OCI-LY7 (cell line): ENCODE results near the gene ANKLE1.

ENCODE experiments used
- CTCF ChIP-seq: fragments of 200-600 bp; sonication (generic); conservative IDR thresholded peaks from 2 replicates; pipeline ENCODE4 v1.5.1; 2014; ENCODE audit warnings: mild to moderate bottlenecking, antibody characterized with exemption, low read length, moderate library complexity, mixed read lengths
- EZH2phosphoT487 ChIP-seq: fragments of 200-600 bp; sonication (generic); IDR thresholded peaks from 2 replicates; pipeline ENCODE4 v1.6.1; 2018; ENCODE audit warnings: low read depth, borderline replicate concordance, mild to moderate bottlenecking, mixed run types, antibody characterized with exemption, low read length, moderate library complexity, mixed read lengths

DNA sequence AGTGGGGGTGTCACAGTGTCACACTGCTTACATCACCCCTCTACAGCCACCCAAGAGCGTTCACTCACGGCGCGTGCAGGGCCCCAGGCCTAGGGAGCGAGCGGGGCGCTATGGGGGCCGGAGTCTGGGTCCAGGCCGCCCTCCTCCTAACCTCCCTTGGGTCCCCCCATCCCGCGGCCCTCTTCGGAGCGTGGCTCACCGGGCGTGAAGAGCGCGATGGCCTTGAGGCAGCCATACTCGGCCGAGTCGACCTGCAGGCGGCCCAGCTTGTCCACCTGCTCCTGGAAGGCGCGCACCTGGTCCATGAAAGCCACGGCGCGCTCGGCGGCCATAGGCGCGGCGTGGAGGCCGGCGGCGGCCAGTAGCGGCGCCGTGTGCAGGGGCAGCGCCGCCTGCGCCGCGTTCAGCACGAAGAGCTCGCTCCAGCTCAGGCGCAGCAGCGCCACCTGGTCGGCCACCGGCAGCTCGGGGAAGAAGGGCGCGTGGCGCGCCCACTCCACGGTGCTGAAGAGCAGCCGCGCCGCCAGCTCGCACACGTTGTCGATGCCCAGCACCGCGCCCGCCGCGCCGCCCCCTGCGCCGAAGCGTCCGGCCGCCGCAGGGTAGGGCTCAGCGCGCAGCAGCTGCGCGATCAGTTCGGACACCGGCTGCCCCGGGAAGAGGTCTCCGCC lies 46.3 kb upstream of the ANKLE1 start:
- TF ChIP-seq CTCF, result peak; percentile 73
- no peak for TF ChIP-seq EZH2phosphoT487
